Neural cell (in vitro differentiated cells): ENCODE measurements around the gene POGZ.

Experiments used
- POLR2AphosphoS5 ChIP-seq: IDR thresholded peaks from 2 replicates; pipeline ENCODE4 v1.6.1; 2012
- TAF1 ChIP-seq: IDR thresholded peaks from 2 replicates; pipeline ENCODE4 v1.6.1; 2012; ENCODE audit warnings: low read depth
- TF ChIP-seq, protein P1 (sequence below): fragments of 450-650 bp; IDR thresholded peaks from 2 replicates; pipeline ENCODE4 v1.5.1; 2014; ENCODE audit warnings: antibody characterized with exemption, mild to moderate bottlenecking, moderate library complexity; ENCODE audit not compliant: poor library complexity, severe bottlenecking

DNA sequence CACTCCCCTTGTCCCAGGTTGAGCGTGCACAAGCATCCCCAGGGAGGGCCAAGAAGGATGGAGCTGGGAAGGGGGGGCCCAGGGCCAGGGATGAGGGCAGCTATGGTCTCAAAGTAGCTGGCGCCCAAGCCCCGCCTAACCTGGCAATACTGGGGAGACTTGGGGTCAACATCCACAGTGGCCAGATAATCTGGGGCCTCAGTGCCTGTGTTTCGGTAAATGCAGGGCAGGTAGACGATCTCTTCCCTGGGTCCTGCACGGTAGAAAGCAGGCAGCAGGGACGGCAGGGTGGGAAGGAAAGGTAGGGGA lies 90.0 kb downstream of the POGZ start:
- TF ChIP-seq TAF1: no peak
- TF ChIP-seq, protein P1, sequence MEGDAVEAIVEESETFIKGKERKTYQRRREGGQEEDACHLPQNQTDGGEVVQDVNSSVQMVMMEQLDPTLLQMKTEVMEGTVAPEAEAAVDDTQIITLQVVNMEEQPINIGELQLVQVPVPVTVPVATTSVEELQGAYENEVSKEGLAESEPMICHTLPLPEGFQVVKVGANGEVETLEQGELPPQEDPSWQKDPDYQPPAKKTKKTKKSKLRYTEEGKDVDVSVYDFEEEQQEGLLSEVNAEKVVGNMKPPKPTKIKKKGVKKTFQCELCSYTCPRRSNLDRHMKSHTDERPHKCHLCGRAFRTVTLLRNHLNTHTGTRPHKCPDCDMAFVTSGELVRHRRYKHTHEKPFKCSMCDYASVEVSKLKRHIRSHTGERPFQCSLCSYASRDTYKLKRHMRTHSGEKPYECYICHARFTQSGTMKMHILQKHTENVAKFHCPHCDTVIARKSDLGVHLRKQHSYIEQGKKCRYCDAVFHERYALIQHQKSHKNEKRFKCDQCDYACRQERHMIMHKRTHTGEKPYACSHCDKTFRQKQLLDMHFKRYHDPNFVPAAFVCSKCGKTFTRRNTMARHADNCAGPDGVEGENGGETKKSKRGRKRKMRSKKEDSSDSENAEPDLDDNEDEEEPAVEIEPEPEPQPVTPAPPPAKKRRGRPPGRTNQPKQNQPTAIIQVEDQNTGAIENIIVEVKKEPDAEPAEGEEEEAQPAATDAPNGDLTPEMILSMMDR: no peak
- TF ChIP-seq POLR2AphosphoS5: no peak
